ENCODE data around the gene TRABD2B.

The TRABD2B gene

DNA sequence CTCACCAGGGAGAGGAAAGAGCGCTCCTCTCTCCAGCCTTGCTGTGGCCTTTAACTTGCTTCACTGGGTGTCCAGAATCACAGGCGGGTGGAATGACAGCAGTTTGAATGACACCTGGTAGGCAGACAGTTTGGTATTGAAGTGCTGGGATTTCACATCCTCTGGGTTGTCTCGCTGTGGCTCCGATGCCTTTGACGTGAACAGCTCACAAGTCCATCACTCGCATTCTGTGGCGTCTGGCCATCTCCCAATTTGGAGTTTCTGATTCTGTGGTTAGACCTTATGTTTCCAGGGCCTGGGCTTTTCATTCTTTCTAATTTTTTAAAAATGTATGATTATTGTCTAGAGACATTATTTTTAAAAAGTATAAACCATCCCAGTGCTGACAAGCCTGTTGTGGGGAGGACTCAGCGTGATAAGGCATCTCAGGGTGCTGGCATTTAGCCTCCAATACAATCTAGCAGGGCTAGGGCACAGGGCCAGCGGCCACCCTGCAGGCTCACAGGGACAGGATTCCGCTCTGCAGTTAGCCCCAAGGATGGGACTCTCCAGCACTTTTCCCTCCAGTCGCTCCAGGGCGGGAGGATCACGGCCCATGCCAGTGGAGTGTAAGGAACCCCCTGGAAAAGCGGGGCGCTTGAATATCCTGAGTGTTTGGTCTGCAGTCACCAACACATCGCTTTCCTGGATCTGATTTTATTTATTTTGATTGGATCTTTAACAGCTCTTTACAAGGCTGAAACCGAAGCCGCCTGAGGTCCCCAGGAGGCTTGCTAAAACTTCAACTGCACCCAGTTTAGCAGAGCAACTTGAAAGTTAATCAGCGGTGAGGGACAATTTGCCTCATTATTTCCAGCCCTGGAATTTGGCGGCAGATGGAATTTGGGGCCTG is 178.3 kb downstream of the TRABD2B start:
- no peak for DNase-seq

DNA sequence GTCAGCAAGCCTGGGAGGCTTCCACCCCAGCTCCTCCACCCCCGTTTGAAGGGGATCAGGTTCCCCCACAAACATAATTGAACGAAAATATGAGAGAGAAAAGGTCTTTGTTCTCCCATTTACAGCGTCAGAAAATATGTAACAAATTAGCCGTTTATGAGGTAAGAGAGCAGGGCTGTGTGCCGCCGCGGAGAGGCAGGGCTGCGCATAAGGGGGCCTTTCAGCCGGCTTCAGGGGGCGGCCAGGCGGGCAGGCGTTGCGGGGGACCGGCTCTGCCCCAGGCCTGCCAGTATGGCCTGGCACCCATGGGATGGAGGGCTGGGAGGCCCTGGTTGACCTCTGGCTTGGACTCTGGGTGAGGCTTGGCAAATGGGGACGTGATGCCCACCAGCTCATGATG is 179.3 kb downstream of the TRABD2B start:
- no peak for DNase-seq

DNA sequence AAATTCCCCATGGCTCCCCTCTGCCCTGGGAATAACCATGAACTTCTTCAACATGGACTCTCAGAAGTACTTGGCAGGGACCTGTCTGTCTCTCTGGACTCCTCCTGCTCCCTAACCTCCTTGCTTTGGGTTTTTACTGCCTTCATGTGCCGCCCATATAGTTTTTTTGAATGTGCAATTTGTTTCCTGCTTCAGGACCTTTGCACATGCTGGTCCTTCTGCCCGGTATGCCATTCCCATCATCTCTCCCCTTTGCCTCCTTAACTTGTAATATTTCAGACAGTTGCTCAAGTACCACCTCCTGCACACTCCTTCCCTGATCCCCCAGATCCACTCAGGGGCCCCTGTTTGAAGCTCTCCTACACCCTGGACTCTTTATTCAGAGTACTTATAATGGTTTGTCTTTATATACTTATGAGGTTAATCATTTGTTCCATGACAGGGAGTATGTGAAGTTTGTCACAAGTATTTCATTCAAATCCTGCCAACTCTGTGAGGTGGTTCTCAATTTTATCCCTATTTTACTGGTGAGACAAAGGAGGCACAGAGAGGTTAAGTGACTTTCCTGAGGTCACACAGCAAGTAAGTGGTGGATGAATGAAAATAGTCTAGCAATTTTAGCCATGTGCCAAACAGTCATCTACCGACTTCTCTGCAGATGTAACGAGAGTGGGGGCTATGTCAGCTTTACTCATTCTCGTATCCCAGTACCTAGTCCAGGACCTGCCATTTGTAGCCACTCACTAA is 180.7 kb downstream of the TRABD2B start:
- DNase-seq: no peak

DNA sequence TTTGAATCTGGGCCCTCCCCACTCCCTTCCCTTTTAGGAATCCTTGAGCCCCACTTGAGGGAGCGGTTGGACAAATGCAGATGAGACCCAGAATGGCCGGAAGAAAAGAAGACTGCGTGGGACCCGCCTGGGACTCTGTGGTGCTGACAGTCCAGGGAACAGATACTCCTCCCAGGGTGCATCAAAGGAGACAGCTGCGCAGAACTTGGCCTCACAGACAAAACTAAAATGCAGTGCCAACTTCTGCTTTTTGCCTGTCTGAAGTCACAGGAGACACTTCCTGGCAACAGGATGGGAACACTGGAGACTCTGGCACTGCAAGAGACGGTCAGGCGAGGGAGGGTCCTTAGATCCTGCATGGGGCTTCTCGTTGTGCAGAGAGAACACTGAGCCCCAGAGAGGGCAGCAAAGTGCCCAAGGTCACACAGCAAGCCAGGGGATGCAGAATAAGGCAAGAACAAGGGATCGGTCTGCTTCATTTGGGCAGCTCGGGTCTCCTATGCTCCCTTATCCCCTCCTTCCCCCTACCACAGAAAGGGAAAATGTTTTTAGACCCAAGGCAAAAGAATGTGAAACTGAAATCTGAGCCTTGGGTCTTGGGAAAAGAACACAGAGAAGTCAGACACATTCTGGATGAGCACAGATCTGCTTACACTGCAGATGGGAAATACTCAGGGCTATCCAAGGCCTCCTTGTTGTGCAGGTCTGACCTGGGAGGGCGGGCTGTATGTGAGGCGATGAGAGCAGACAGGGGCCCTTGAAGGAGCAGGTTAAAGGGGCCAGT is 182.4 kb downstream of the TRABD2B start:
- no peak for DNase-seq

DNA sequence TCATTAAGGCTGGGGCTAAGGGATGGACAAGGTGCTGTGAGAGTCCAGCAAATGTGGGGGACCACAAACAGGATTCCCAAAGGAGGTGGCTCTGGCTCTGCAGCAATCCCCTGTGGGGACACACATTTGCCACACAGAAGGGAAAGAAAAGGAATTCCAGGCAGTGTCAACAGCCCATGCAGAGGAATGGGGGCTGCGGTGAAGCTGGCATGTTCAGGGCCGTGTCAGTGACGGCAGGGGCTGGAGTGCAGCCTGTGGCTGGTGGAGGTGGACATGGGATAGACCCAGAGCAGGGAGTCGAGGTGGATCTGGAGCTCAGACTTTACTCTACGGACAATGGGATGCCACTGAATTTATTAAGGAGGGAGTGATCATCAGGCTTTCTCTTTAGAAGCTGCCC is 183.2 kb downstream of the TRABD2B start:
- DNase-seq: no peak

DNA sequence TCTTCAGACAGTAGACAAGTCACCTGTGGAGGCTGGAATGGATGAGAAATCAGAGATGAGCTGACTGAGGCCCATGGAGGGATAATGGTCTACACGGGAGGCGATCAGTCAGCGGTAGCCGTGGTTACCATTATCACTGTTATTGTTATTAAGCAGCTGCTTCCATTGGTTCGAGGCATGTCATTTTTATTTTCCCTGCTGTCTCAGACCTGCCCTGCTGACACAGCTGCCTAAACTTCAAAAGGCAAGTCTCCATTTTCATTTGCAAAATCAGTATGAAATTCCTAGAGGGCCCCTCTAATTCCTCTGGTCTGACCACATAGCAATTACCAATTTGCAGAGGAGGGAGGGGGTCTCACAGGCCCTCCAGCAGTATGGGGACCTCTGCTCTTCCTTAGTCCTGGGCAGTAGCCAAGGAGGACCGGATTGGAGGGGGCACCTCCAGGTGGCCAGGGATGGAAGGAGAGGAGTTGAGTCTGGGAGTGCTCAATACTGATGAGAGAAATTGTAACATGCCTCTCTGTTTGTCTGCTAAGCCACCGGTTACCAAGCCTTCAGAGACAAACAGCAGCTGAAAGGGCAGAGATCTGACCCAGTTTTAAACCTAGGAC is 184.2 kb downstream of the TRABD2B start:
- DNase-seq: no peak

DNA sequence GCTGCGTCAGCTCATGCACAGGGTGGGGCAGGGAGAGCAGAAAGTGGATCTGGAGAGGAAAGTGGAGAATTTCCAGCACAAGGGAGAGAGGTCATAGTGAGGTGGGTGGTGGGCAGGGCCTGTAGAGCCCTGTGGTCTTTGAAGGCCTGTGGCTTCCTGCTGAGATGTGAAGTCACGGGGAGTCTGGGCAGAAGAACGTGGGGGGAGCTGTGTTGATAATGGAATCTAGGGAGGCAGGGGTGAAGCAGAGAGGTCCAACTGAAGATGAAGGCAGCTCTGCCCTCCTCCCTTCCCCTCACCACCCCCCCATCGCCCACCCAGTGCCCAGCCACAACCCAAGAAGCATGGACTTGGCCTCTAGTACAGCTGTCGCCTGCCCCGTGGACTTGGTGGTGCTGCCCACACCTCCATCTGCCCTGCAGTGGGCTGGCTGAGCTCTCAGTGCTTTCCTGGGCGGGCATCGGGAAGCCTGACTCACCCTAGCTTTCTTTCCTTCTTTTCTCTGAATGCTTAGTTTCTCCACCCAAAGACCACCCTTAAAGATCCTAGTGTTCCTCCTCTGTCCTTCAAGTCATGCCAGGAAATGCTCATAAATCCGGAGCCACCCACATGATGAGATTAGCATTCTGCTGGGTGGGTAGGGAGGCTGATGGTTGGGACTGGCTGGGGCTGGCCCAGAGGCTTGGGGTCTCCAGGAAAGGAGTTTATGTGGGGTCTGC is 186.1 kb downstream of the TRABD2B start:
- no peak for DNase-seq

DNA sequence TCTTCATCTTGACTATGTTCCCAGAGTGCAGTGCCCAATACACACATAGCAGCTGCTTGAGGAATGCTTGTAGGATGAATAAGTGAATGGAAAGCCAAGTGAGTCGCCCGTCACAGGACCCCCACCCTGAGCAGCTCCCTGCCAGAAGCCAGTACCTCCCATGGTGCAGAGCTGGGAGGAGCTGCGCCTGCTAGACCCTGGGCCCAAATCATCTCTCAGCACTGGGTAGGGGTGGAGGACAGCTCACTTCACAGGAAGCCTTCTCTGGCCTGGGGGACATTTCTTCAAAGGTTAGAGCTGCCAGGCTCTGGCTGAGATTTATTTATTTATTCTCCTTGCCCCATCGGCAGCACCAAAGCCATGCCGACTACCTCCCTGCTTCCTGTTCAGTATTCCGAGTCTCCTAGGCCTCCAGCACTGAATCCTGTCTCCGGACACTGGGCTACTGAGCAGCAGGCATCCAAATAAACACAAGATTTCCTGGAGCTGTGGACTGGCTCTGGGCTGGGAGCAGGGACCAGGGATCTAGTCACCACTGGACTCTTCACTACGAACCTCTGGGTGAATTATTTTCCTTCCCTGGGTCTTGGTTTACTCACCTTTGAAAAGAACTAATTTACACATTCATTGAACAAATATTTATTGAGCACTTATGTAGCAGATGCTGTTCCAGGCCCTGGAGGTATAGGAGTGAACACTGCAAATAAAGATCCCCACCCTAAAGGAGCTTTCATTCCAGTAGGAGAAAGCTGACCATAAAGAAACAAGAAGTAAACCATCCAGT is 187.7 kb downstream of the TRABD2B start:
- DNase-seq: no peak

DNA sequence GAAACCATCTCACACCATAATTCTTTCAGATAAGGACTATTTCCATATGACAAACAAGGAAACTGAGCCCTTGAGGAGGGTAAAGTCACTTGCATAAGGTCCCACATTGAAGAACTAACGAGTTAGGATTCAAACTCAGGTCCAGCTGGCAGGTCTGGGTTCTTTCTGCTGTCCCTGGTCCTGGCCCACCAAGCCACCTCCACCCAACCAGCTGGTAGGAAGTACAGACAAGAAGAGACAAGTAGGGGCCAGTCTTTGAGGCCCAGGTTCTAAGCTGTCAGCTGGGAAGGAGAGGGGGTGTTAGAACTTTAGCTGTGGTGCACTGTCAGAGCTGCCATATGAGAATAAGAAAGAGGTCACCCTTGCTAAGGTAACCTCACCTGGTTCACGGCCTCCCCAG is 188.6 kb downstream of the TRABD2B start:
- DNase-seq: no peak

DNA sequence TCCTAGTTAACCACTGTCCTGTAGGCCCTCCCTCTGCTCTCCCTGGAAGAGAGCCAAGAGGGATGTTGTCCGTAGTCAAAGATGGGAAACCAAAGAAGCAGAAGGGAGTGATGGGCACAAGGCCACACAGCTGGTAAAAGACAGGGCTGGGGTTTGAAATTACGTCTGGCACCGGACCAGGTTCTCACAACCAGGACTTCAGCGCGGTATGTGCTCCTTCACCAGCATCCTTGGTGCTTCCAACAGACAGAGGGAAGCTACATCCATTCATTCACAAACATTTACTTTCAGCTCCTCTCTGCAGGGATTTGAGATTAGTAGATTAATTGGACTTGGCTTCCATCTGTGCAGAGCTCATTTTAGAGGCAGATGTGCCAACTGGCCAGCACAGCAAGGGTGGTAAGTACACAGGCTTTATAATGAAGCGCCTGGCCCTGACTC is 191.2 kb downstream of the TRABD2B start:
- DNase-seq: no peak

DNA sequence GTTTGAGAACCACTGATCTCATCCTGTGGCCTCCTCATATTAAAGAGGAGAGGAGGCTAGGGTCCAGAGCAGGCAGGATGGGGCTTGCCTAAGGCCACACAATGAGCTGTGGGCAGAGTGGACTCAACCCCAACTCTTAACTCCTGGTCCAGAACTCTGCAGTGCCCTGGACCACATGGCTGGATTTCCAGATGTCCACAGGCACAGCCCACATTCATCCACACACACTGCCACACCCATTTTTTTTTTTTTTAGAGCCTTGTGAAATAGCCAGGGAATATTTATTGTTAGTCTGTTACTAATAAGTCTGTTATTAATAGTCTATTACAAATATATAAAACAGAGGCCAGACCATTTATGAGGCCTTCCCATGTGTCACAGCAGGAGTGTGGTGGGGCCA is 192.2 kb downstream of the TRABD2B start:
- DNase-seq: no peak

DNA sequence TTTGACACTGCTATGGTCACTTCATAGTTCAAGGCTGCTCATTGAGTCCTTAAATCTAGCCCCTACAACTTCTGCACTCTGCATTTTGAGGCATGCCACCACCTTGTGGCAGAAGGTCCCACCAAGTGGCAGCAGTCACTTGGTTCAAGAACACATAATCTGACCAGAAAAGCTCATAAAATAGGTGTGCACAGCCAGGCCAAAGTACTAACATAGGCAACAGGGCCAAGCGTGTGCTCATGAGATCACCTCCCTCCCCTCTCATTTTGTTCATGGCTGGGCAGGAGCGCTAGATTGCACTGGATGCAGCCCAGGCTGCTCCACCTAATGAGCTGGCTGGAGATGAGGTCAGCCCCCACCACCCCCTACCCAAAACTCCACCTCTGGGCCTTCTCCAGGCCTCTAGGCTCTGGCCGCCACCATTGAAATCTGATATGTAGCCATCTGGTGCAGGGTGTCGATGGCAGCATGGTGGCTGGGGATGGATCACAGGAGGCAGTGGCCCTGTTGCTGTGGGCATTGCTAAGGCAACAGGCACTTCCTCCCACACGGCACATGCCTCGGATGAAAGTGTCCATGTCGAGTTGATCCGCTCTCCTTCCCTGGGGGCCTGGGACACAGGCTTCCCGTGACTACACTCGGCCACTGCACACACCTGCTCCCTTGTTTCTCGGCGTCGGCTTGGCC is 193.2 kb downstream of the TRABD2B start:
- no peak for DNase-seq

DNA sequence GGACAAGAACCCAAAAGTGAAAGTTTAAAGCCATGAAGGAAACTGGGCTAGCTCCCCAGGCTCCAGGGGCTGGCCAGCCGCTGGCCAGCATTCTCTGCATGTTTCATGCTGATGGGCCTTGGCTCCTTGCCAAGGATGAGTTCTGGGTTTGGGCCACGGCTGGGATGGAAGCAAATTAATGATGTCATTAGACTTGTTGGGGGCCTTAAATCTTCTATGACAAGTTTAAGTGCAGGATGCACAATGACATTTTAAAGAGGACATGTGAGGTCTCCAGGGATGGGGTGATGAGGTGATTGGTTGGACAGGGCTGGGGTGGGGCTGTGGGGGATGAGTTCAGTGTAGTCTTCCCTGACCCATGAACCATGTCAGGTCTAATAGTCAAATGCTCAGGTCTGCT is 199.6 kb downstream of the TRABD2B start:
- DNase-seq: no peak

DNA sequence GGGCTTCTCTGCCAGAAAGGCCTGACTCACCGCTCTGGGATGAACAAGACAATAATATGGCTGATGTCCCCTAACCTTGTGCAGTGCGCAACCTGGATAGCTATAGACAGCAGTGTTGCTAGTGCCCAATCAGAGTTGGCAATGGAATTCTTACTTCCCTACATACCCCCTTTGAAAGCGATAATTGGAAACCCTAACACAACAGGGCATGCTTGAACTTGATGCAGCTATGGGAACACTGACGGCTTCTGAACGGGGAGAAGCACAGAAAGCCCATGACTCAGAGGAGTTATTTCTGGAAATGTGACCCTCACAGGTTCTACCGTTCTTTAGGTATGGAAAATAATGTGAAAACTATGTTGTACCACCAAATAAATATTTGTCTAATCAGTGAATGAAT is 200.6 kb downstream of the TRABD2B start:
- no peak for DNase-seq

DNA sequence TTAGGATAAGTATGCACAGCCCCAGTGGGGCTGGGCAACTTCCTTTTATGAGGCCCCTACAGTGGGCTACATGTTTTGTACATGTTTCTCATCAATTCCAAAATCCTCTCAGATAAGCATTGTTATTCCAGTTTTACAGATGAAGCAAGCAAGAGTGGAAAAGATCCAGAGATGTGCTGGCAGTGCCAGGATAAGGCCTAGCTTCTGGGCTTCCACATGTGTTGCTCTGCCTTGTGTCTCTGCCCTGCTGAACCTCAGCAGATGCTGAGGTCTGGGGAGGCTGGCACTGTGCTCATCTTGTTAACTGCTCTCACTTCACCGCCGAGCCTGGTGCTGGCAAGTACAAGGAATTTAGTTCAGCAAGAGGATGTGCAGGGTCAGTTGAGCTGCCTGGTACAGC is 202.1 kb downstream of the TRABD2B start:
- no peak for DNase-seq

DNA sequence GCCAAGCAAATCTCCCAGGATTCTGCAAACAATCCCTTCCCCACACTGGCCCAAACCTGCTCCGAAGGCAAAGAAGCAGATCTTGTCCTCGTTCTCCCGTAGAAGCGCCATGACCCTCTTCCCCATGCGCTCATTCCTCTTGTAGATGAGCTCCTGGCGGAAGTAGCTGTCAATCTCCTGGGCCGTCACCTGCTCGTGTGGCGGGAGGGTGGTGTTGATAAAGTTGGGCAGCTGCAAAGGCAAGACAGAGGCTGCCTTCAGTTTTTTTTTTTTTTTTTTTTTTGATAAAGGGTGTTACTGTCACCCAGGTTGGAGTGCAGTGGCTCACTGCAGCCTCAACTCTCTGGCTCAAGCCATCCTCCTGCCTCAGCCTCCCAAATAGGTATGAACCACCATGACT is 202.7 kb downstream of the TRABD2B start:
- DNase-seq: no peak

DNA sequence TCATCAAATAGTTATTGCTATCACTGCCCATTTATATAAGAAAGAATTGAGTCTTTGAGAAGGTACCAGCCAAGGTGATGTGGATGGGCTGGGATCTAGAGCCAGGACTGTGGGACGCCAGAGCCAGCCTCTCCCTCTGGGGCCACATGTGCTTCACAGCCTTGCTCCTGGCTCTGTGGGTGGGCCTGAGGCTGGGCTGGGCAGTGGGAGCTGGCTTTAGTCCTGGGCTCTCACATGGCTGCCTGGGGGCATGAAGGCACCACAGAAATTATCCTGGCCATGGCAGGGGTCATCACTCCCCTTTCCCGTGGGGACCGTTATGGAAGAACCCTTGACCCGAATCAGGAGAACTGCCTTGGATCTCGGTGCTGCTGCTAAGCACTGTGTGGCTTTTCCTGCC is 203.1 kb downstream of the TRABD2B start:
- no peak for DNase-seq

DNA sequence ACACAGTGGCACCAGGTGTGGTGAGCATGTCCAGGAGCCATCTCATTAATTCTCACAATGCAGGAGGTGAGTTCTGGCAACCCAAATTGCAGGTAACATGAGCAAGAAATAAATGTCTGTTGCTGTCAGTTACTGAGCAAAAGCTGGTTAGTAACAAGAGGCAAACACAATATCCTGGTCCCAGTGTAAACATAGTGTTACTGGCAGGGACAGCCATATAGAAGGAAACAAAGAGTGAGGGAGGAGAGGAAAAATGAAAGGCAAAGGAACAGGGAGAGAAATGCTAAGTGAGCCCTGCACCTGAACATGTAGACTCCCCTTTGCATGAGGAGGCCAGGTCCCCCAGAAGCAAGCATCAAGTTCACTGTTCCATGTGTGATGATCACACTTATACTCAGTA is 203.6 kb downstream of the TRABD2B start:
- no peak for DNase-seq

DNA sequence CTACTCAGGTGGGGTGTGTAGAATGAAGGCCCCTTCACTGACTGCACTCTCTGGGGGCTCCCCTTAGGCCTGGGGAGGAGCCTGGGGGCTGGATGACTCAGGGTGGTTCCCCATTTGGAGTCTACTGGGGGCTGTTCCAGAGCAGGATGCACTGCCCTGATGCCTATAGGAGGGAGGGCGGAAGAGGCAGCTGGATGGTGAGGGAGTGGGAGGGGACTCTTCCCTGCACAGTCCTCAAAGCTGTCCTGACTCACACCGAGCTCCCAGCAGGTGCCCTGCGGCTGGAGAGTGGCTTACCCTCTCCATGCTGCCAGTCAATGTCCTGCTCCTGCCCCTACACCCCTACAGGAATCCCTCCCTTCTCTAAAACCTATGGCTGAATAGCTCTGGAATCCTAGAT is 204.4 kb downstream of the TRABD2B start:
- no peak for DNase-seq

DNA sequence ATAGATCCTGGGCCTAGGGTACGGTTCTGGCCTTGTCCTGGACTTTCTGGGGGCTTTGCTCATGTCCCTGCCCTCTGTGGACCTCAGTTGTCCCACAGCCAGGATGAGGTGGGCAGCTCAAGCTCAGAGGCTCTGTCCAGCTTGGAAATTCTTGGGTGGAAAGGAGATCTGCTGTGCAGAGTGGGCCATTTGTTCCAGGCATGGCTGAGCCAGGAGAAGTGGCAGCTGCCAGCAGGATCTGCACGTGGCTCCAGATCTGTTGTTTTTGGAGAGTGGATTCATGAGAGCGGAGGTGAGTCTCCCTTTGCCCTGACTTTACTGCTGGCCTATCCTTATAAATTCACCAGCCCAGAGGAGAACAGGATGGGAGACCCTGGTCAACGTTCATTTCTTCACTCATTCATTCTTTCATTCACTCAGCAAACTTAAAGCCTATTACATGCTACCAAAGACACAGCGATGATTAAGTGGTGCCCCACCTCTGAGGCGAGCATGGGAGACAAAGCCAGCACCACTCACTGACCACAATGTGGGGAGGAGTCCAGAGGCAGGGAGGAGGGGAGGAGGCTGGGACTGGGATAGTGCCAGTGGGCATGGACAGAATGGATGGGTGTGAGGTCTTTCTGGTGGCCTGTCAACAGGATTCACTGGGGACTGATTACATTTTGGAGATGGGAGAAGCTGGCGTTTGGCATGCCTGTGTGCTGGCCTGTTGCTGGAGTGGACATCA is 205.1 kb downstream of the TRABD2B start:
- DNase-seq: no peak
